Inferior parietal cortex (tissue), 1 donor: ENCODE measurements around the gene ZHX3.

Source experiments
- DNase-seq: peaks from one replicate; pipeline ENCODE4 v3.0.0-alpha.2; 2016; ENCODE audit errors: extremely low spot score

The ZHX3 gene

GRCh38 chr20:41224281-41224680, 93.2 kb downstream of the ZHX3 start:
- peak; percentile 47 for DNase-seq

- DNase-seq: peak; percentile 45
Observed at GRCh38 chr20:41223112-41223511, 94.4 kb downstream of the ZHX3 start.

- no peak for DNase-seq
Observed at GRCh38 chr20:41222703-41223102, 94.8 kb downstream of the ZHX3 start.

- DNase-seq: peak; percentile 88
Observed at GRCh38 chr20:41222296-41222695, 95.2 kb downstream of the ZHX3 start.

GRCh38 chr20:41221614-41222218, 95.8 kb downstream of the ZHX3 start:
- no peak for DNase-seq

- DNase-seq: no peak
Observed at GRCh38 chr20:41219824-41220223, 97.7 kb downstream of the ZHX3 start.

- DNase-seq: no peak
Observed at GRCh38 chr20:41218466-41218865, 99.1 kb downstream of the ZHX3 start.

GRCh38 chr20:41217422-41217821, 100.1 kb downstream of the ZHX3 start:
- no peak for DNase-seq

GRCh38 chr20:41214666-41215065, 102.9 kb downstream of the ZHX3 start:
- DNase-seq: no peak

- no peak for DNase-seq
Observed at GRCh38 chr20:41214202-41214601, 103.3 kb downstream of the ZHX3 start.

GRCh38 chr20:41213150-41213820, 104.2 kb downstream of the ZHX3 start:
- DNase-seq: no peak

- DNase-seq: peak; percentile 83
Observed at GRCh38 chr20:41205313-41205712, 112.2 kb downstream of the ZHX3 start.

- DNase-seq: no peak
Observed at GRCh38 chr20:41204304-41205265, 112.9 kb downstream of the ZHX3 start.

- no peak for DNase-seq
Observed at GRCh38 chr20:41203660-41204059, 113.9 kb downstream of the ZHX3 start.

- DNase-seq: no peak
Observed at GRCh38 chr20:41202426-41202825, 115.1 kb downstream of the ZHX3 start.

- no peak for DNase-seq
Observed at GRCh38 chr20:41201760-41202159, 115.8 kb downstream of the ZHX3 start.

- no peak for DNase-seq
Observed at GRCh38 chr20:41200446-41201202, 116.9 kb downstream of the ZHX3 start.

- DNase-seq: no peak
Observed at GRCh38 chr20:41198443-41198842, 119.1 kb downstream of the ZHX3 start.

GRCh38 chr20:41196653-41197225, 120.8 kb downstream of the ZHX3 start:
- no peak for DNase-seq

- no peak for DNase-seq
Observed at GRCh38 chr20:41192575-41192974, 125.0 kb downstream of the ZHX3 start.
